ENCODE data around the gene OR2T12.
"Not testable (repeated sequence)": the region's sequence is repeated elsewhere in the genome, so short reads cannot be mapped to it uniquely, and the experiment has no call there.

OR2T12 gene

GRCh38 chr1:248303324-248303723 lies at the start of gene OR2T12:
TSS of gene OR2T12 (minus strand) at chr1:248303424. CDS start at chr1:248295578, 7,846 bp downstream.
- no peak for DNase-seq

GRCh38 chr1:248348475-248348874 lies 45.3 kb upstream of the OR2T12 start, which contains the start of gene OR14C36:
TSS of gene OR14C36 (plus strand) at chr1:248348775. CDS start at chr1:248348775, 0 bp downstream.
- no peak for DNase-seq

GRCh38 chr1:248343451-248343850 lies 40.2 kb upstream of the OR2T12 start:
- DNase-seq = no peak

GRCh38 chr1:248324468-248324867 lies 21.2 kb upstream of the OR2T12 start, which contains the start of gene OR2M7:
TSS of gene OR2M7 (minus strand) at chr1:248324568. CDS start at chr1:248324568, 0 bp downstream.
- DNase-seq = no peak

- no peak for DNase-seq
Measured at GRCh38 chr1:248316796-248317195, 13.6 kb upstream of the OR2T12 start.

GRCh38 chr1:248306740-248307139 lies 3.5 kb upstream of the OR2T12 start:
- not testable (repeated sequence) for DNase-seq

GRCh38 chr1:248306103-248306502 lies 2.9 kb upstream of the OR2T12 start:
- no peak for DNase-seq

- DNase-seq = not testable (repeated sequence)
Measured at GRCh38 chr1:248305672-248306071, 2.4 kb upstream of the OR2T12 start.

GRCh38 chr1:248288391-248288790 lies 14.8 kb downstream of the OR2T12 start:
- DNase-seq = no peak

GRCh38 chr1:248277876-248278275 lies 25.3 kb downstream of the OR2T12 start, which contains the start of gene OR2T33:
TSS of gene OR2T33 (minus strand) at chr1:248277976. CDS start at chr1:248273814, 4,162 bp downstream.
- no peak for DNase-seq

GRCh38 chr1:248273225-248273624 lies 30.0 kb downstream of the OR2T12 start:
- not testable (repeated sequence) for DNase-seq

- DNase-seq = no peak
Measured at GRCh38 chr1:248268178-248268577, 35.0 kb downstream of the OR2T12 start.

GRCh38 chr1:248259309-248259708 lies 43.9 kb downstream of the OR2T12 start:
- DNase-seq = not testable (repeated sequence)

GRCh38 chr1:248243204-248243603 lies 60.0 kb downstream of the OR2T12 start:
- DNase-seq = peak; percentile 12

All from NCI-H1436 treated with DMSO at 0.1 percent for 48 hours (cell line).